Endodermal cell (in vitro differentiated cells): Measurements from ENCODE around the gene JMJD6. TPM values are rescaled to one million over a fixed set of nuclear protein-coding genes. Genes with fewer than 3 reads are reported as not detected.
"Not testable (repeated sequence)": the region's sequence is repeated elsewhere in the genome, so short reads cannot be mapped to it uniquely, and the experiment has no call there.

ENCODE experiments used
- DNase-seq: peaks from one replicate; pipeline ENCODE4 v3.0.0-alpha.2; 2017
- H3K27ac ChIP-seq: 2 replicates; pipeline ENCODE4 v1.5.1; 2013; ENCODE audit warnings: mild to moderate bottlenecking, low read depth, low read length, moderate library complexity
- H3K27me3 ChIP-seq: 2 replicates; pipeline ENCODE4 v1.6.1; 2013; ENCODE audit warnings: mild to moderate bottlenecking, low read length, moderate library complexity; ENCODE audit not compliant: insufficient read depth, control insufficient read depth, poor library complexity, severe bottlenecking
- H3K36me3 ChIP-seq: 2 replicates; pipeline ENCODE4 v1.7.0; 2013; ENCODE audit warnings: mild to moderate bottlenecking, low read length, moderate library complexity; ENCODE audit not compliant: control insufficient read depth, insufficient read depth
- H3K4me1 ChIP-seq: one replicate; pipeline ENCODE4 v1.7.0; 2013; ENCODE audit warnings: low read length; ENCODE audit not compliant: control insufficient read depth, insufficient read depth
- H3K4me3 ChIP-seq: 2 replicates; pipeline ENCODE4 v1.5.1; 2013; ENCODE audit warnings: mild to moderate bottlenecking, low read length, moderate library complexity
- H3K9ac ChIP-seq: 2 replicates; pipeline ENCODE4 v1.6.1; 2013; ENCODE audit warnings: mild to moderate bottlenecking, low read length, moderate library complexity; ENCODE audit not compliant: poor library complexity, severe bottlenecking; ENCODE audit errors: extremely low read depth
- H3K9me3 ChIP-seq: 2 replicates; pipeline ENCODE4 v1.6.1; 2013; ENCODE audit warnings: mild to moderate bottlenecking, low read length, moderate library complexity; ENCODE audit not compliant: control insufficient read depth
- H3K27ac Mint-ChIP-seq: 2 replicates; pipeline ENCODE4 v1.8.0; 2020; ENCODE audit warnings: mixed read lengths
- H3K27me3 Mint-ChIP-seq: 2 replicates; pipeline ENCODE4 v1.8.0; 2021; ENCODE audit warnings: mild to moderate bottlenecking, mixed read lengths; ENCODE audit not compliant: insufficient read depth
- H3K36me3 Mint-ChIP-seq: 2 replicates; pipeline ENCODE4 v1.8.0; 2020; ENCODE audit warnings: low read depth, mixed read lengths
- H3K4me1 Mint-ChIP-seq: 2 replicates; pipeline ENCODE4 v1.8.0; 2020; ENCODE audit warnings: mixed read lengths
- H3K4me3 Mint-ChIP-seq: 2 replicates; pipeline ENCODE4 v1.8.0; 2020; ENCODE audit warnings: mild to moderate bottlenecking, moderate library complexity, mixed read lengths
- H3K9me3 Mint-ChIP-seq: 2 replicates; pipeline ENCODE4 v1.8.0; 2020; ENCODE audit warnings: mild to moderate bottlenecking, mixed read lengths
- WGBS, 2 experiments: methylation state at CpG; one replicate each; pipeline versions ENCODE4 v1.1.5 to v1.1.7; 2013; ENCODE audit warnings: missing lambda C conversion rate in 2 of 2, mixed read lengths in 1 of 2; ENCODE audit not compliant: insufficient coverage in 1 of 2, insufficient read length in 1 of 2; 5-methylcytosine and 5-hydroxymethylcytosine counted together
- total RNA-seq, 2 donors: library from RNA; stranded (reverse); fragmentation: NEBNext Ultra II Directional in 1 of 2; extraction: Animal tissue kit (Norgen Biotek cat#: 25700) in 1 of 2; gene quantifications; 2 replicates in 1 of 2; 3 replicates in 1 of 2; pipeline ENCODE4 v1.2.1, GENCODE V29; 2021
- TF ChIP-seq, protein P1 (sequence below): fragments of 200-600 bp; sonication (generic); conservative IDR thresholded peaks from 2 replicates; pipeline ENCODE4 v1.5.0; 2021; ENCODE audit warnings: antibody characterized with exemption, mild to moderate bottlenecking

JMJD6 gene
- total RNA-seq, 2 donors from 2014 or later: 17.0 to 20.3 TPM

DNA sequence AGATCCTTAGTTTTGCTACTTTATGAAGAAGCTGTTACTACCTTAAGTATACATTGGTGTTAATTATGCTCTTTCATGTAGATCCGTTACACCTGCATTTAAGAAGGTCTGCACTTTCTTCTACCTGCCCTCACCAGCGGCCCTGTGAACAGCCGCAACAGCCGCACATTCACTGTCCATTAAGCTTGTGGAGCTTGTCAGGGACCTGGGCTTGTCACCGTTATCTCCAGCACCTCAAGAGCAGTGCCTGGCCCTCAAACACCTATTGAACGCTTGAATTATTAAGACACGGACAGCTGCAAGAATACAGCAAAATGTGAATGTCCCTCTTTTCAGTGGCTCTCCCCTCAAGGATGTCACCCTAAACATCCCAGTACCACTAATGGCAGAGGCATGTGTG, 12.6 kb downstream of the JMJD6 start:
- Mint-ChIP-seq H3K36me3 (peaks cover 27% of the 10 kb centered on the region), H3K4me1 (peaks cover 19% of the 10 kb centered on the region), H3K9me3 (no peaks in the 10 kb centered on the region), H3K27ac (no peak overlapping the region), H3K4me3 (no peak overlapping the region), H3K27me3 (peaks cover 5% of the 10 kb centered on the region)
- Histone ChIP-seq H3K4me1 (peaks cover 15% of the 10 kb centered on the region), H3K9me3 (no peaks in the 10 kb centered on the region), H3K27me3 (no peaks in the 10 kb centered on the region), H3K36me3 (peaks cover 49% of the 10 kb centered on the region), H3K27ac (no peak overlapping the region), H3K4me3 (no peak overlapping the region), H3K9ac (no peak overlapping the region)
- 93 to 94% methylated on average over 7 of the region's 7 CpGs for WGBS, 2 experiments
- TF ChIP-seq, protein P1, sequence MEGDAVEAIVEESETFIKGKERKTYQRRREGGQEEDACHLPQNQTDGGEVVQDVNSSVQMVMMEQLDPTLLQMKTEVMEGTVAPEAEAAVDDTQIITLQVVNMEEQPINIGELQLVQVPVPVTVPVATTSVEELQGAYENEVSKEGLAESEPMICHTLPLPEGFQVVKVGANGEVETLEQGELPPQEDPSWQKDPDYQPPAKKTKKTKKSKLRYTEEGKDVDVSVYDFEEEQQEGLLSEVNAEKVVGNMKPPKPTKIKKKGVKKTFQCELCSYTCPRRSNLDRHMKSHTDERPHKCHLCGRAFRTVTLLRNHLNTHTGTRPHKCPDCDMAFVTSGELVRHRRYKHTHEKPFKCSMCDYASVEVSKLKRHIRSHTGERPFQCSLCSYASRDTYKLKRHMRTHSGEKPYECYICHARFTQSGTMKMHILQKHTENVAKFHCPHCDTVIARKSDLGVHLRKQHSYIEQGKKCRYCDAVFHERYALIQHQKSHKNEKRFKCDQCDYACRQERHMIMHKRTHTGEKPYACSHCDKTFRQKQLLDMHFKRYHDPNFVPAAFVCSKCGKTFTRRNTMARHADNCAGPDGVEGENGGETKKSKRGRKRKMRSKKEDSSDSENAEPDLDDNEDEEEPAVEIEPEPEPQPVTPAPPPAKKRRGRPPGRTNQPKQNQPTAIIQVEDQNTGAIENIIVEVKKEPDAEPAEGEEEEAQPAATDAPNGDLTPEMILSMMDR: no peak
- no peak for DNase-seq

DNA sequence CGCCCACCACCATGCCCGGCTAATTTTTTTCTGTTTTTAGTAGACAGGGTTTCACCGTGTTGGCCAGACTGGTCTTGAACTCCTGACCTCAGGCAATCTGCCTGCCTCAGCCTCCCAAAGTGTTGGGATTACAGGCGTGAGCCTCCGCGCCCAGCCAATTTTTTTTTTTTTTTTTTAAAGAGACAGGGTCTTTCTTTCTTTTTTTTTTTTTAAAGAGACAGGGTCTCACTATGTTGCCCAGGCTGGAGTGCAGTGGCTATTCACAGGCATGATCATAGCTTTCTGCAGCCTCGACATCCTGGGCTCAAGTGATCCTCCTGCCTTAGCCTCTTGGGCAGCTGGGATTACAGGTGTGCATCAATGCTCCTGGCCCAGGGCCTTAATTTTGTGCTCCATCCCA, 14.1 kb downstream of the JMJD6 start:
- Histone ChIP-seq H3K36me3 (peaks cover 37% of the 10 kb centered on the region), H3K4me1 (peaks cover 19% of the 10 kb centered on the region)
- not testable (repeated sequence) for DNase-seq, H3K27ac ChIP-seq, H3K27ac Mint-ChIP-seq, H3K4me3 Mint-ChIP-seq, H3K9ac ChIP-seq, H3K27me3 ChIP-seq, H3K9me3 Mint-ChIP-seq, H3K9me3 ChIP-seq, H3K27me3 Mint-ChIP-seq, H3K4me3 ChIP-seq
- Mint-ChIP-seq H3K36me3 (peaks cover 18% of the 10 kb centered on the region), H3K4me1 (peaks cover 31% of the 10 kb centered on the region)
- WGBS, 2 experiments: 82 to 93% methylated on average over 2 to 7 of the region's 7 CpGs

DNA sequence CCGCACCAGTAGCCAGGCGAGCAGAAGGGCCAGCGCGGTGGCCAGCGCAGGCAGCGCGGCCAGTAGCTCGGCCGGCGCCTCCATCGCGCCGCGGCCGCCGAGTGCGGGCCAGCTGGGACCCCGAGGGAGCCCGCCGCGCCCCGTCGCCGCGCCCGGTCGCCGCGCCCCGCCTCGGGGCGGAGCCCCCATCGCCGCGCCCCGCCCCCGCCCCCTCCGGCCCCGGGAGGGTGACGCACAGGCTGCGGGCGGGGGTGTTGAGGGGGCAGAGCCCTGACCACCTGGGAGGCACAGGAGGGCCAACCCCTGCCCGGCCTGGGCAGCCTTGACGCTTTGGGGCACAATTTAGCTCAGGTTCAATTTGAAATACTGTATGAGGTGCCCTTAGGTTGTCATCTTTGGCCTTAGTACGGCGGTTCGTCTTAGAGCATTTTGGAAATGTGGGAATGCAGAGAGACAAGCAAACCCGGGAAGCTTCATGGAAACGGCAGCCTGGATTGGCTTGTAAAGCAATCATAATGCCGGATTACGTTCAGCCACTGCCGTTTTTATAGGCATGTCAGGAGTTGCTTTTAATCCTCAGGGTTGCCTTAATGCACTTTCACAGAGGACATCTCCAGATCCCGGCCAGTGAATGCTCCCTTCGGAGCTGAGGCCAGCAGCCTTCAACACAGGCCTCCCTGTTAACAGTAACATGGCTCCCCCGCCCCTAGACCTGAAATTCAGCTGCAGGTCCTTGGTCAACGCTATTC, 15.4 kb downstream of the JMJD6 start, which contains the start of gene MXRA7:
TSS of gene MXRA7 (minus strand) at position 103 of the 749 bp plus-strand sequence. CDS start at position 84, 19 bp downstream.
- Mint-ChIP-seq H3K36me3 (peaks cover 7% of the 10 kb centered on the region), H3K4me1 (peaks cover 31% of the 10 kb centered on the region), H3K27me3 (peaks cover 7% of the 10 kb centered on the region), H3K4me3 (peak within 1 kb of the TSS; percentile 70), H3K9me3 (no peaks in the 10 kb centered on the region), H3K27ac (peak within 1 kb of the TSS; percentile 92)
- H3K36me3 ChIP-seq: peaks cover 26% of the 10 kb centered on the region
- peaks cover 19% of the 10 kb centered on the region for H3K4me1 ChIP-seq
- H3K27me3 ChIP-seq: no peaks in the 10 kb centered on the region
- WGBS, 2 experiments: 12 to 30% methylated on average over 10 to 49 of the region's 56 CpGs
- H3K9ac ChIP-seq: peak within 1 kb of the TSS; percentile 64
- no peaks in the 10 kb centered on the region for H3K9me3 ChIP-seq
- peak; percentile 94 for DNase-seq
- peak within 1 kb of the TSS; percentile 41 for H3K27ac ChIP-seq
- H3K4me3 ChIP-seq: peak within 1 kb of the TSS; percentile 92
- TF ChIP-seq, protein P1: no peak

DNA sequence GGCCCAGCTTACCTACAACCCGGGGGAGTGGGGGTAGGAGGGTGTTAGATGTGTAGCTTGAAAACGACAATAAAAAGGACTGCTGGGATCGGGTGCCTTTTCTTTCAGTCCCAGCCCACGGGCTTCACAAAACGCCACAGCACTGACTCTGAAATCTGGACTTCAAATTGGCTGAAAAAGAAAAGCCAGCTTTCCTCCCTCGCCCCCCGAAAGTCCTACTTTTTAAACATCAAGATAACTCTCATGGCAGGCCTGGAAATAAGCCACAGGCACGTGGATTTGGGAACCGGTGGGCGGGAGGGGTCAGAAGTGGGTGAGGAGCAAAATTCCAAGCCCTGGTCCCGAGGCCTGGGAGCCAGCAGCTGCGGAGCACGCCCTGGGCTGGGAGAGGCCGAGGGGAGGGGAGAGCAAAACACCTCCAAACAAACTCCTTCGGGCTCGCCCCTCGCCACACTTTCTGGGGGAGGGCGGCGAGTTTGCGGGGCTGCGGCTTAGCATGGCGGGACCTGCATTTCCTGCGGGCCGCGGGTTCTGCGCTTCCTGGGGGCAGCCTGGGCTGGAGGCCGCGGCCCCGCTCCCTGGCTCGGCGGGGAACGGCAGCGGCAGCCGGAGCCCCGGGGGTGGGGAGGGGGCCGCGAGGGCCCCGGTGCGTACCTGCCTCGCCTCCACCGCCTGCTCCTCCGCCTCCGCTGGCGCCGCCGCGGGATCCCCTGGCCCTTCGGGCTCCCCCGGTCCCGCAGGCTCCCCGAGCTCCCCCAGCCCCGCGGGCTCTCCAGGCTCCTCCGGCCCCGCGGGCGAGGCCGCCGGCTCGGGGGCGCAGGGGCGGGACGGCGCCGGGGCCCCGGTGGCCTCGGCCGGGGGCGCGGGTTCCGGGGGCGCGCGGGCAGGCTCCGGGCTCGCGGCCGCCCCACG, 16.2 kb downstream of the JMJD6 start:
- peaks cover 31% of the 10 kb centered on the region for H3K4me1 Mint-ChIP-seq
- not testable (repeated sequence) for H3K36me3 Mint-ChIP-seq, H3K27me3 ChIP-seq, H3K9me3 ChIP-seq, H3K27me3 Mint-ChIP-seq, H3K9me3 Mint-ChIP-seq
- Histone ChIP-seq H3K36me3 (peaks cover 17% of the 10 kb centered on the region), H3K4me3 (peak overlapping the region; percentile 92), H3K9ac (peak overlapping the region; percentile 64), H3K27ac (peak overlapping the region; percentile 41), H3K4me1 (peaks cover 19% of the 10 kb centered on the region)
- peak overlapping the region; percentile 70 for H3K4me3 Mint-ChIP-seq
- DNase-seq: peak; percentile 79
- WGBS, 2 experiments: 2 to 5% methylated on average over 10 to 36 of the region's 79 CpGs
- H3K27ac Mint-ChIP-seq: peak overlapping the region; percentile 87
